PC-3 (cell line): Measurements from ENCODE around the gene FLNB. TPM values are rescaled to one million over a fixed set of nuclear protein-coding genes. Genes with fewer than 3 reads are reported as not detected.
A peak's percentile ranks its signal among the peaks of the same experiment; 100 is the strongest.

Experiments used
- ATAC-seq: fragments of 200-7000 bp; cut with Tn5 transposase; 2 replicates; pipeline ENCODE4 v1.9.1; 2020; ENCODE audit warnings: mild to moderate bottlenecking, moderate library complexity
- BruUV-seq: library from RNA; stranded (reverse); fragments of 400-500 nt; replicated peaks from 2 replicates; lab custom pipeline; 2021; lab: Mats Ljungman, UMichigan
- CTCF ChIA-PET: fragments of 300-600 bp; sonication (Branson Sonifier 250); formaldehyde crosslinking; loops from one replicate; lab custom pipeline; 2022; ENCODE audit warnings: antibody characterized with exemption; lab: Charles Lee
- POLR2A ChIA-PET: fragments of 300-600 bp; sonication (Branson Sonifier 250); formaldehyde crosslinking; loops from one replicate; lab custom pipeline; 2022; ENCODE audit warnings: antibody characterized with exemption; ENCODE audit not compliant: unreplicated experiment; lab: Charles Lee
- DNase-seq: peaks from one replicate; pipeline ENCODE4 v3.0.0-alpha.2; 2015
- H2AFZ ChIP-seq: fragments of 300-600 bp; sonication (generic); 2 replicates; pipeline ENCODE4 v1.6.0; 2016; ENCODE audit warnings: antibody characterized with exemption, low read length
- H3F3A ChIP-seq: fragments of 300-600 bp; sonication (generic); one replicate; pipeline ENCODE4 v1.6.0; 2017; ENCODE audit warnings: antibody characterized with exemption, low read length, control low read depth, mild to moderate bottlenecking; ENCODE audit not compliant: unreplicated experiment
- H3K27ac ChIP-seq: fragments of 300-600 bp; sonication (generic); 2 replicates; pipeline ENCODE4 v1.5.1; 2016; ENCODE audit warnings: mild to moderate bottlenecking, low read length
- H3K27me3 ChIP-seq: fragments of 300-600 bp; sonication (generic); 2 replicates; pipeline ENCODE4 v1.6.1; 2016; ENCODE audit warnings: low read length, mixed read lengths
- H3K36me3 ChIP-seq: fragments of 300-600 bp; sonication (generic); 2 replicates; pipeline ENCODE4 v1.6.1; 2016; ENCODE audit warnings: low read depth, mixed run types, low read length, mixed read lengths
- H3K4me1 ChIP-seq: fragments of 300-600 bp; sonication (generic); 2 replicates; pipeline ENCODE4 v1.5.1; 2016; ENCODE audit warnings: low read length; ENCODE audit not compliant: insufficient read depth
- H3K4me2 ChIP-seq: fragments of 300-600 bp; sonication (generic); 2 replicates; pipeline ENCODE4 v1.6.0; 2016; ENCODE audit warnings: low read length
- H3K4me3 ChIP-seq: fragments of 300-600 bp; sonication (generic); 2 replicates; pipeline ENCODE4 v1.5.1; 2016; ENCODE audit warnings: mild to moderate bottlenecking, low read length, mixed read lengths
- H3K79me2 ChIP-seq: fragments of 300-600 bp; sonication (generic); 2 replicates; pipeline ENCODE4 v1.6.1; 2017; ENCODE audit warnings: low read length, mixed read lengths
- H3K9ac ChIP-seq: fragments of 300-600 bp; sonication (generic); 2 replicates; pipeline ENCODE4 v1.6.0; 2016; ENCODE audit warnings: mild to moderate bottlenecking, low read length
- H3K9me2 ChIP-seq: fragments of 300-600 bp; sonication (generic); replicated peaks from 2 replicates; pipeline ENCODE4 v1.6.1; 2016; ENCODE audit warnings: mixed run types, low read length, mixed read lengths
- H3K9me3 ChIP-seq: fragments of 300-600 bp; sonication (generic); 2 replicates; pipeline ENCODE4 v1.6.1; 2016; ENCODE audit warnings: low read length, mixed read lengths
- H4K20me1 ChIP-seq: fragments of 300-600 bp; sonication (generic); 2 replicates; pipeline ENCODE4 v1.6.1; 2016; ENCODE audit warnings: low read length, mixed read lengths
- CTCF ChIP-seq: fragments of 300-600 bp; sonication (generic); conservative IDR thresholded peaks from 2 replicates; pipeline ENCODE4 v1.5.1; 2017; ENCODE audit warnings: antibody characterized with exemption, low read depth, mild to moderate bottlenecking, low read length
- EZH2 ChIP-seq: fragments of 300-600 bp; sonication (generic); IDR thresholded peaks from one replicate; pipeline ENCODE4 v1.6.1; 2017; ENCODE audit warnings: antibody characterized with exemption, mild to moderate bottlenecking, low read length; ENCODE audit not compliant: unreplicated experiment
- EZH2phosphoT487 ChIP-seq: fragments of 300-600 bp; sonication (generic); IDR thresholded peaks from 2 replicates; pipeline ENCODE4 v1.6.1; 2018; ENCODE audit warnings: mild to moderate bottlenecking, antibody characterized with exemption, low read length, borderline replicate concordance
- intact Hi-C: fragments of 100-400 bp; cut with micrococcal nuclease; formaldehyde crosslinking; loops from 2 replicates; pipeline ENCODE4 v1.9.0; 2023
- total RNA-seq: library from RNA; depleted of rRNA; stranded (reverse); fragments of >200 nt; gene quantifications from 2 replicates; pipeline ENCODE4 v1.2.3, GENCODE V29; 2014

The FLNB gene
- total RNA-seq, 1 experiment from 2014 or later = 505 TPM

- Histone ChIP-seq H3K27me3 (no peaks in the 10 kb centered on the region), H3K9ac (no peak overlapping the region), H2AFZ (no peak overlapping the region), H3K9me2 (no peaks in the 10 kb centered on the region), H3K79me2 (peaks cover 6% of the 10 kb centered on the region), H3K4me1 (peaks cover 61% of the 10 kb centered on the region), H4K20me1 (no peaks in the 10 kb centered on the region), H3K36me3 (no peaks in the 10 kb centered on the region), H3K4me3 (no peak overlapping the region), H3F3A (peaks cover 4% of the 10 kb centered on the region), H3K27ac (no peak overlapping the region), H3K4me2 (no peak overlapping the region), H3K9me3 (no peaks in the 10 kb centered on the region)
- ATAC-seq (no peak), DNase-seq (no peak)
- intact Hi-C loops = loop anchor here (10.0 kb wide), 1 partner anchor 137 kb away; no protein-coding TSS in a partner anchor
- BruUV-seq = no TSS peak
- TF ChIP-seq CTCF = no peak
- TF ChIP-seq EZH2 = no peak
- TF ChIP-seq EZH2phosphoT487 = no peak
- ChIA-PET POLR2A (interaction anchor here (0.7 kb wide), 1 partner anchor 77 kb away, joined by 21 read pairs; no protein-coding TSS in a partner anchor), CTCF (no interaction called here)
These were observed 6.2 kb upstream of the FLNB start for GRCh38 chr3:58001979-58002378.

- Histone ChIP-seq H3K4me1 (peaks cover 60% of the 10 kb centered on the region), H3K27ac (no peak overlapping the region), H4K20me1 (no peaks in the 10 kb centered on the region), H3K4me3 (no peak overlapping the region), H3K9me3 (no peaks in the 10 kb centered on the region), H3K27me3 (no peaks in the 10 kb centered on the region), H3K4me2 (no peak overlapping the region), H3K79me2 (peaks cover 13% of the 10 kb centered on the region), H2AFZ (no peak overlapping the region), H3K9ac (no peak overlapping the region), H3K36me3 (no peaks in the 10 kb centered on the region), H3K9me2 (no peaks in the 10 kb centered on the region), H3F3A (peaks cover 4% of the 10 kb centered on the region)
- DNase-seq (no peak), ATAC-seq (no peak)
- intact Hi-C loops = loop anchor here (10.0 kb wide), 1 partner anchor 138 kb away; no protein-coding TSS in a partner anchor
- CTCF ChIA-PET = no interaction called here
- no peak for TF ChIP-seq CTCF
- no peak for TF ChIP-seq EZH2
- no peak for TF ChIP-seq EZH2phosphoT487
- no TSS peak for BruUV-seq
- POLR2A ChIA-PET = no interaction called here
These were observed 5.1 kb upstream of the FLNB start for GRCh38 chr3:58003093-58003492.

- peak; percentile 91 for DNase-seq
- Histone ChIP-seq H3K36me3 (0 out of 2 replicates have a peak, but pooled peaks cover 6% of the 10 kb centered on the region), H3K79me2 (peaks cover 30% of the 10 kb centered on the region), H3K27ac (peak overlapping the region; percentile 89), H3K9ac (peak overlapping the region; percentile 51), H4K20me1 (peaks cover 16% of the 10 kb centered on the region), H3K27me3 (no peaks in the 10 kb centered on the region), H3K4me1 (peaks cover 41% of the 10 kb centered on the region), H3F3A (peaks cover 4% of the 10 kb centered on the region), H2AFZ (no peak overlapping the region), H3K9me2 (no peaks in the 10 kb centered on the region), H3K4me3 (no peak overlapping the region), H3K9me3 (no peaks in the 10 kb centered on the region), H3K4me2 (peak overlapping the region; percentile 32)
- ATAC-seq = peak; percentile 43
- BruUV-seq = no TSS peak
- intact Hi-C loops = loop anchor here (1.0 to 10.0 kb wide), 4 partner anchors 27 to 157 kb away; no protein-coding TSS in a partner anchor
- ChIA-PET CTCF (interaction anchor here (0.6 to 1.0 kb wide), 4 partner anchors 17 to 167 kb away, joined by 3 to 4 read pairs (median 4); no protein-coding TSS in a partner anchor), POLR2A (interaction anchor here (0.6 to 0.8 kb wide), 4 partner anchors 32 to 153 kb away, joined by 3 to 7 read pairs (median 6); no protein-coding TSS in a partner anchor)
- no peak for TF ChIP-seq CTCF
- no peak for TF ChIP-seq EZH2
- TF ChIP-seq EZH2phosphoT487 = no peak
These were observed 3.2 kb upstream of the FLNB start for GRCh38 chr3:58004973-58005372.
